Measurements from ENCODE around the gene PHTF1.

The PHTF1 gene

DNA sequence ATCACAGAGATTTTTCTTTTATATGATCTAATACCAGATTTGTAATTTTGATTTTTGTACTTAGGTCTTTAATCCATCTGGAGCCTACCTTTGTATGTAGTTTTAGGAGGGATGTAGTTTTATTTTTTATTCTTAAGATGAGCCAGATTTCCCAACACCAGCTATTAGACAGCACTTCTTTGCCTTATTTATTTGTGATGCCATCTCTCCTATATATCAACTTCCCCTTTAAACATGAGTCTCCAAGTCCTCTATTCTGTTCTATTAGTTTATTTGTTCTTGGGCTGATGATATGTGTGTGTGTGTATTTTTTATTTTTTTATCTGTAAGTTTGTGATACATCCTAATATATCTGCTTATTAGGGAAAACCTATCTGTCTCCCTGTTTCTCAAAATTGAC, 94.2 kb downstream of the PHTF1 start:
- DNase-seq (ENCODE audit: low read depth in 2 of 2): no peak

DNA sequence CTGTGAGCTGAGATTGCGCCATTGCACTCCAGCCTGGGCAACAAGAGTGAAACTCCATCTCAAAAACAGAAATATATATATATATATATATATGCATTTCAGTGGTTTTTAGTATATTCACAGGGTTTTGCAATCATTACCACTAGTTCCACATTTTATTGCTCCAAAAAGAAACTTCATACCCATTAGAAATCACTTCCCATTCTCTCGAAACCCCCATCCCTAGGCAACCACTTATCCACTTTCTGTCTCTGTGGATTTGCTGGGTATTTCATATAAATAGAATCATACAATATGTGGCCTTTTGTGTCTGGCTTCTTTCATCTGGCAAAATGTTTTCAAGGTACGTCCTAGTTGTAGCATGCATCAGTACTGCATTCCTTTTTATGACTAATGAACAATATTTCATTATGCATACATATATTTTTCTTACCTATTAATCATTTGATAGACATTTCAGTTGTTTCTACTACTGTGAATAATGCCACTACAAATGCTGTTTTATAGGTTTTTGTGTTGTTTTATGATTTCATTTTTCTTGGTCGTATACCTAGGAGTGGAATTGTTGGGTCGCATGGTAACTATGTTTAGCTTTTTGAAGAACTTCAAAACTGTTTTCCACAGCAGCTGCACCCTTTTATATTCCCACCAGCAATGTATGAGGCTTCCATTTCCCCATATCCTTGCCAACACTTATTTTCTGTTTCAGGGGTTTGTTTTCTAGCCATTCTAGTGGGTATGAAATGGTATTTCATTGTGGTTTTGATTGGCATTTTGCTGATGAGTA, 95.9 kb downstream of the PHTF1 start:
- no peak for DNase-seq (ENCODE audit: low read depth in 2 of 2)

DNA sequence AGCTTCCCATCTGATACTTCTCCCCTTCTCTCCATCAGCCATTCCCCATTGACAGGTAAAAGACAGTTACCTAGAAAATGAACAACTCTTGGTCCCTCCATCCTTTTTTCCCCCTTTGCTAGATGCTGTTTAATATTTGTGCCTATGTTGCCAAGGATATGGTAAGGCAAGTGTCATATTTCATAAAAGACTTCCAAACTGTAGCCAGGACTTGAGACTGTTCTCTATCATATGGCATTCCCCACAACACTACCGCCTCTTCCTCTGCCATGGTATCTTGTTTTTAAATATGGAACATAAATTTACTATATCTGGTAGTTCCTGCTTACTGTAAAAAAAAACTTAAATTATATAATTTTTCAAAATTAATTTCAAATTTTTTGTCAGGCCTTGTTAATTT, 97.2 kb downstream of the PHTF1 start:
- no peak for DNase-seq (ENCODE audit: low read depth in 2 of 2)

DNA sequence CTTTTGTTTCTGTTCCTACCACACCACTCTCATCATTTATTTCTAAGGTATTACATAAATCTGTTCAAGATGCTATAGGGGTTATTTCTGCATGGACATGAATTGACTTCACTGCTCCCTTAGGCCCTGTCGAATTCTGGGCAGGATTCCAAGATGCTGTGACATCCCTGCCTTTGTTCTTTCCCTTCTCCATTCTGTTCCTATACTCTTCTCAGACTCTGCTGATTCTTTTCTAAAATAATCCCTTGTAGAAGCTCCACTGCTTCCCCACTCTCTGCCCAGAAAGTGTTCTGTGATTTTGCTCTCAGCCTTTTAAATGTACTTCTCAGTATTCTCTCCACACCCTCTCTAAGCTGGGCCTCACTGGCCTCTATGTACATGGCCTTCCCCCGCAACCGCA, 99.2 kb downstream of the PHTF1 start:
- DNase-seq (ENCODE audit: low read depth in 2 of 2): no peak

DNA sequence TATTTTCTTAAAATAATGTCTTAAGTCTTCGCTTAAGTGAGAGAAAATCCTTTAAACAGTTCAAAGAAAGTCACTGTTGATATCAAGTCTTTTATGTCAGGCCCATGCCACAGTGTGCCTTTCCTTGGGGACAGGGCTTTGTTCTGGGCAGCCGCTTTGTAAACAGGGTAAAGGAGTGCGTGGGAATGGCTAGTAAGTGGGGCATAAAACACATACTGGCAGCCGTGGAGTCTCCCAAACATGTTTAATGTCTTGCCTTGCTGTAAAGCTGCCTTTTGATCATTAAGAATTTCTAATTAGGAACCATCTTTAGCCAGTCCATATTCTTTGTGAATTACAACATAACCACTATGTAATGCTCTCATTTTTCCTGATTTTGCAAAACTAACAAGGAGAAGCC, 99.7 kb downstream of the PHTF1 start:
- no peak for DNase-seq (ENCODE audit: low read depth in 2 of 2)

- DNase-seq (ENCODE audit: low read depth in 2 of 2): no peak
Measured at GRCh38 chr1:113659035-113659434, 100.3 kb downstream of the PHTF1 start.

- DNase-seq (ENCODE audit: low read depth in 2 of 2): no peak
Measured at GRCh38 chr1:113657556-113658063, 101.7 kb downstream of the PHTF1 start.

DNA sequence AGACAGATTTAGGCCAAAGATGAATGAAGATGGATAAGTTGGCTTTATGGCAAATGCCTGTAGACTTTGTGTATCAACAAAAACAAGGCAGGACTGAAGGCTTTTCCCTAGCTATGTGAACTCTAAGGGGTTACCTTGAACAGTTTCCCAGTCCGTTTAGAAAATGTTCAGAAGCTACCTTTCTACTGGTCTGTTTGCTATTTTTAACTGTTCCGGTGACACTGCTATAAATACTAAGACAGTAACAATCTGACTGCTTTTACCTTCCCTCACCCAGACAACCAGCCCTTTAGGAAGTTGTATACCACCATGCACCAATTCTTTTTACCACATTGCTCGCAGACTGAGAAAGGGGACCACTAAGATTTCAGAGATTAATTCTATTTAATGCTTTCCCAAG, 102.2 kb downstream of the PHTF1 start:
- DNase-seq (ENCODE audit: low read depth in 2 of 2): no peak

GRCh38 chr1:113654883-113655282, 104.4 kb downstream of the PHTF1 start:
- DNase-seq (ENCODE audit: low read depth in 2 of 2): no peak

GRCh38 chr1:113653741-113654140, 105.5 kb downstream of the PHTF1 start:
- no peak for DNase-seq (ENCODE audit: low read depth in 2 of 2)

DNA sequence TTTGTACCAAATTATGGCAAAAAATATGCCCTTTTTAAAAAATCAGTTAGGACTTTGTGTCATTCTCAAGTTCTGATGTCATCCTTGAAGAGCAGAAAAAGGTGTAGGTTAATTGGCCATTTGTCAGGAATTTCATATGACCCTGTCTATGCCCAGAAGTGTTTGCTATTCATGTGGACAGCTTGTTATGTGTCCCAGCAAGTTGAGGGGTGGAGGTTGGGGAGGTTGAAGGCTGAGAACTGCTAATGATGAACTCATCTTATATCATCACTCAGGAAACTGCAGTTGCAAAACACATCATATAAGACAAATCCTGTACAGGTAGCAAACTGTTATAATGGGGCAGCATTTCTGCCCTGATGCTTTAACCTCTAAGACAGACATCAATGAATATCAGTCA, 106.5 kb downstream of the PHTF1 start:
- no peak for DNase-seq (ENCODE audit: low read depth in 2 of 2)

DNA sequence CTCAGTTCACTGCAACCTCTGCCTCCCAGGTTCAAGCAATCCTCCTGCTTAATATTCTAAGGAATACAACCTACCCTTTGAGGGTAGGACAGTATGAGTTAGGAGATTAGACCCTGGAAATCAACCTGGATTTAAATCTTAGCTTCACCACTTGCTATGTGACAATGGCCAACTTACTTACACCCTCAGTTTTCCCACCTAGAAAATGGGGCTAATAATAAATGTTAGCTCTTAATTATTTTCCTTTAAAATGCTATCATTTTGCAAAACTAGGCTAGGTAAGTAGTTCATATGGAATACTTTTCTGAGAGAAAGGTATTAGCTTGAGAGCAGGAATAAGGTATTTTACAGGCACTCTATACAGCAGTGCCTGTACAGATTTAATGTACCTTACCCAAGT, 110.8 kb downstream of the PHTF1 start:
- DNase-seq (ENCODE audit: low read depth in 2 of 2): no peak

GRCh38 chr1:113647164-113647563, 112.1 kb downstream of the PHTF1 start:
- no peak for DNase-seq (ENCODE audit: low read depth in 2 of 2)

Measured in stimulated activated CD8-positive, alpha-beta memory T cell treated with anti-CD3 and anti-CD28 coated beads, Interleukin-15, amount 100 ng/mL, for 48 hours (primary cell).